Nephron progenitor cell (in vitro differentiated cells): ENCODE results near the gene JCAD.

Experiments
- DNase-seq: peaks from one replicate; pipeline ENCODE4 v3.0.0; 2021
- H3K27ac Mint-ChIP-seq: 2 replicates; pipeline ENCODE4 v1.8.0; 2021; ENCODE audit warnings: mild to moderate bottlenecking, moderate library complexity, mixed read lengths
- H3K27me3 Mint-ChIP-seq: 2 replicates; pipeline ENCODE4 v1.8.0; 2021; ENCODE audit warnings: mild to moderate bottlenecking, low read depth, mixed read lengths; ENCODE audit not compliant: poor library complexity
- H3K36me3 Mint-ChIP-seq: 2 replicates; pipeline ENCODE4 v1.8.0; 2021; ENCODE audit warnings: low read depth, mixed read lengths
- H3K4me1 Mint-ChIP-seq: 2 replicates; pipeline ENCODE4 v1.8.0; 2021; ENCODE audit warnings: mixed read lengths
- H3K4me3 Mint-ChIP-seq: 2 replicates; pipeline ENCODE4 v1.8.0; 2021; ENCODE audit warnings: mild to moderate bottlenecking, moderate library complexity, mixed read lengths
- H3K9me3 Mint-ChIP-seq: 2 replicates; pipeline ENCODE4 v1.8.0; 2021; ENCODE audit warnings: mild to moderate bottlenecking, moderate library complexity, mixed read lengths
- TF ChIP-seq, protein P1 (sequence below): fragments of 200-600 bp; sonication (generic); IDR thresholded peaks from 2 replicates; pipeline ENCODE4 v1.5.0; 2021; ENCODE audit warnings: antibody characterized with exemption

Gene JCAD

DNA sequence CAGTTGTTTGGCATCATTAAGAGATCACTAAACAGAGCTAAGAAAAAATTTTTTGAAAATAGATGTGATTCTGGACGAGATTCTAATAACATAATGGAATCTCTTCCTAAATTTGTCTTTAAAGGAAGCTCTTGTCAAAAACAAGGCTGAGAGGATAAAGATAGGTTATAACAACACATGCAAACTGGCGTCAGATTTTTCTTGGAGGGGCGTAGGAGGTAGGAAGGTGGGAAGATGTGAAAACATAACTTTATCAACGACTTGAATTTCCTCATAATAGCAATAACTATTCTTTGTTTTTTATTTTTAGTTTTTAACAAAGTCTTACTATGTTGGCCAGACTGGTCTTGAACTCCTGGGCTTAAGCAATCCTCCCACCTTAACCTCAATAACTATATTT lies 31.8 kb upstream of the JCAD start:
- TF ChIP-seq, protein P1, sequence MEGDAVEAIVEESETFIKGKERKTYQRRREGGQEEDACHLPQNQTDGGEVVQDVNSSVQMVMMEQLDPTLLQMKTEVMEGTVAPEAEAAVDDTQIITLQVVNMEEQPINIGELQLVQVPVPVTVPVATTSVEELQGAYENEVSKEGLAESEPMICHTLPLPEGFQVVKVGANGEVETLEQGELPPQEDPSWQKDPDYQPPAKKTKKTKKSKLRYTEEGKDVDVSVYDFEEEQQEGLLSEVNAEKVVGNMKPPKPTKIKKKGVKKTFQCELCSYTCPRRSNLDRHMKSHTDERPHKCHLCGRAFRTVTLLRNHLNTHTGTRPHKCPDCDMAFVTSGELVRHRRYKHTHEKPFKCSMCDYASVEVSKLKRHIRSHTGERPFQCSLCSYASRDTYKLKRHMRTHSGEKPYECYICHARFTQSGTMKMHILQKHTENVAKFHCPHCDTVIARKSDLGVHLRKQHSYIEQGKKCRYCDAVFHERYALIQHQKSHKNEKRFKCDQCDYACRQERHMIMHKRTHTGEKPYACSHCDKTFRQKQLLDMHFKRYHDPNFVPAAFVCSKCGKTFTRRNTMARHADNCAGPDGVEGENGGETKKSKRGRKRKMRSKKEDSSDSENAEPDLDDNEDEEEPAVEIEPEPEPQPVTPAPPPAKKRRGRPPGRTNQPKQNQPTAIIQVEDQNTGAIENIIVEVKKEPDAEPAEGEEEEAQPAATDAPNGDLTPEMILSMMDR, result no peak
- no peak overlapping the region for H3K27ac Mint-ChIP-seq
- no peak overlapping the region for H3K4me3 Mint-ChIP-seq
- H3K4me1 Mint-ChIP-seq, result peaks cover 37% of the 10 kb centered on the region
- no peak for DNase-seq
- no peaks in the 10 kb centered on the region for H3K36me3 Mint-ChIP-seq
- H3K9me3 Mint-ChIP-seq, result no peaks in the 10 kb centered on the region
- H3K27me3 Mint-ChIP-seq, result peaks cover 4% of the 10 kb centered on the region

DNA sequence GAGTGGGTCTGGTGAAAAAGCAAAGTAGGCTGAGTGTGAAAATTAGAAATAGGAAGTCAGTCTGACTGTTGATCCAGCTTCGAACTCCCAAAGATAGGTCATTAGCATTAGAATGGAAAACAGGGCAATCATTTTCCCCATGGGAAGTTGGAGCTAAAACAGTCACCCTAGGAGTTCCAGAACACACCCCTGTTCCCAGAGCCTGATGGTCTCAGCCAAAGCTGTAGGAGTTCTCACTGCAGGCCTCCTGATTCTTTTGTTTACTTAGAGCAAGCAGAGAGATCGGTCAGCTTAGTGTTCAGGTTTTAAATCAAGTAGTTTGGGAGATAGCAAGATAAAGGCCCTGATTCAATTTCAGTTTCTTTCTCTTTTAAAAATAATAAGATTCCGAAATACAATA lies 28.8 kb upstream of the JCAD start:
- Mint-ChIP-seq H3K27ac (peak overlapping the region; percentile 33), H3K27me3 (no peaks in the 10 kb centered on the region), H3K9me3 (no peaks in the 10 kb centered on the region), H3K4me3 (no peak overlapping the region), H3K4me1 (peaks cover 37% of the 10 kb centered on the region), H3K36me3 (no peaks in the 10 kb centered on the region)
- TF ChIP-seq, protein P1, result no peak
- no peak for DNase-seq

DNA sequence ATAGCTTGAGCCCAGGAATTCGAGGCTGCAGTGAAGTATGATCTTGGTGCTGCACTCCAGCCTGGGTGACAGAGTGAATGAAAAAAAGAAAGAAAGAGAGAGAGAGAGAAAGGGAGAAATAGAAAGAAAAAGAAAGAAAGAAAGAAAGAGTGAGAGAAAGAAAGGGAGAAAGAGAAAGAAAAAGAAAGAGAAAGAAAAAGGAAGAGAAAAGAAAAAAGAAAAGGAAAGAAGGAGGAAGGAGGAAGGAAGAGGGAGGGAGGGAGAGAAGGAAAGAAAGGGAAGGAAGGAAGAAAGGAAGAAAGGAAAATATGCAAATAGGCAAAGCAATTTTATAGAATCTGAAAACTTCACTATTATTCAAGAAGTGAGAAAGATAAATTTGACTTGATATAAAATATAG lies 24.5 kb upstream of the JCAD start:
- Mint-ChIP-seq H3K4me3 (no peak overlapping the region), H3K27me3 (no peaks in the 10 kb centered on the region), H3K9me3 (no peaks in the 10 kb centered on the region), H3K36me3 (no peaks in the 10 kb centered on the region), H3K27ac (no peak overlapping the region), H3K4me1 (peaks cover 8% of the 10 kb centered on the region)
- DNase-seq, result no peak
- TF ChIP-seq, protein P1, result no peak

DNA sequence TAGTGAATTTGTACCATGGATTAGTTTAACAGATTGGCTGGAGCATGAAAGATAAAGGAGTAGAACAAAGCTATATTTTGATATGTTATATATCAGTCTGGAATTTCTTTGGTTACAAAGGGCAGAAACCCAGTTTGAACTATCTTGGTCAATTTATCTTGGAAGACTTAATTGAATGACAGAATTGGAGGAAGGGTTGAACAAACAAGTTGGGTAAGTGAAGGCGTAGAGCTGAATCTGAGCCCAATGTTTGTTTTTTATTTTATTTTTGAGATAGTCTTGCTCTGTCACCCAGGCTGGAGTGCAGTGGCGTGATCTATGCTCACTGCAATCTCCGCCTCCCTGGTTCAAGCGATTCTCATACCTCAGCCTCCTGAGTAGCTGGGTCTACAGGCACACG lies 21.8 kb upstream of the JCAD start:
- Mint-ChIP-seq H3K4me1 (no peaks in the 10 kb centered on the region), H3K36me3 (no peaks in the 10 kb centered on the region), H3K9me3 (no peaks in the 10 kb centered on the region), H3K4me3 (no peak overlapping the region), H3K27me3 (no peaks in the 10 kb centered on the region), H3K27ac (peak overlapping the region; percentile 12)
- DNase-seq, result no peak
- TF ChIP-seq, protein P1, result no peak

DNA sequence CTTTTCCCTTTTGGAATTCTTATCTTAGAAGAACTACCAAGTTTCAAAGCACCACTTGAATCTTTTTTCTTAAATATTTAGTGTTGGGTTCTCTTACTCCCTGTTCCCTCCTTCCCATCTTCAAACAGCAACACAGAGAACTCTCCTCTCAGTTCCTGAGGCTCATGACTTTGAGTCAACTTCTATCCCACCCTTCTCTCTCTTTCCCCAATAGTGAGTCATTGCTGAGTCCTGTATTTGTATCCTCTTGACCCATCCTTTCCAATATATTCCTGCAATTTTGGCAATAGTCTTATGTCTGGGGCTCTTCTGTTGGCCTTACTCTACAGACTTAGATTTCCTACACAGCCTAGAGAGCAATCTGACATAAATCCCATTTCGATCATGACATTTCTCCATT lies 20.8 kb upstream of the JCAD start:
- H3K4me1 Mint-ChIP-seq, result no peaks in the 10 kb centered on the region
- no peak overlapping the region for H3K27ac Mint-ChIP-seq
- TF ChIP-seq, protein P1, result no peak
- no peak overlapping the region for H3K4me3 Mint-ChIP-seq
- no peak for DNase-seq
- no peaks in the 10 kb centered on the region for H3K36me3 Mint-ChIP-seq
- no peaks in the 10 kb centered on the region for H3K9me3 Mint-ChIP-seq
- no peaks in the 10 kb centered on the region for H3K27me3 Mint-ChIP-seq

DNA sequence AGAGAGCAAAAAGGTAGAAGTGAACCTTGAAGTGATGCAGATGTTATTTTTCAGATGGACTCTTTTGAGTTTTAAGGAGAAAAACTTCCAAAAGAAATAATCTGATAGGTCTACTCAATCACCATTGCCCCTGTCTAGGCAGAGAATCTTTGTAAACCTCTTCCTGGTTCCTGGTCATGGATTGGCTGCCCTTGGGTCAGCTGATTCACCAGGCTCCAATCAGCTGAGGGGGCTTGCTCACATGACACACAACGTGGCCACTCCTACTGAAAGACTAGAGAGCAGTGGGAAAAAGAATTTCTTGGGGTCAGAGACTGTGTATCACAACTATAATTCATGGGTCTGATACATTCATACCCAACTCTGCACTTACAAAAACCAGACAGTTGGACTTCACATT lies 20.0 kb upstream of the JCAD start:
- Mint-ChIP-seq H3K27me3 (no peaks in the 10 kb centered on the region), H3K36me3 (no peaks in the 10 kb centered on the region), H3K4me1 (no peaks in the 10 kb centered on the region), H3K4me3 (no peak overlapping the region), H3K27ac (no peak overlapping the region), H3K9me3 (no peaks in the 10 kb centered on the region)
- TF ChIP-seq, protein P1, result no peak
- DNase-seq, result no peak
